ENCODE results near the gene LKAAEAR1.
"Not testable (repeated sequence)": the region's sequence is repeated elsewhere in the genome, so short reads cannot be mapped to it uniquely, and the experiment has no call there.

Gene LKAAEAR1

DNA sequence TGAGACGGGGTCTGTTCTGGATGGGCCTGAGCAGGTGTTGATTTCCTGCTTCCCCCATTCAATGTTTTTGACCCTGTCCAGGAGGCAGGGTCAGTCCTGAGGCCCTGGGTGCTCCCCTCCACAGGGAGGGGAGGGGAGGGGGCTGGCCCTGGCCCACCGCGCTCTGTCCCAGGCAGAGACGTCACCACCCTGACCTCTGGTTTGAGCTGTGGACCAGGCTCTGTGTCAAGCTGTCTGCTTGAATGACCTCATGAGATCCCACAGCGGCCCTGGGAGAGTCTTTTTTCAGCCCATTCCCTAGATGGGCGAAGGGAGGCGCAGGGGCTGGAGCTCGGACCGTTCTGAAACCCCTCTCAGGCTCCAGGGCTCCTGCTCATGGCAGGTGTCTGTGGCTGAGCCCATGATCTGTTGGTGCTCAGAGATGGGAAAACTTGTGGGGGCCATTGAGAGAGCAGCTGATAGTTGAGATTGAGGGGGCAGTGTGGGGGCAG, 8.9 kb upstream of the LKAAEAR1 start:
- no peak for DNase-seq (ENCODE audit: low read depth)
- TF ChIP-seq, protein P1, sequence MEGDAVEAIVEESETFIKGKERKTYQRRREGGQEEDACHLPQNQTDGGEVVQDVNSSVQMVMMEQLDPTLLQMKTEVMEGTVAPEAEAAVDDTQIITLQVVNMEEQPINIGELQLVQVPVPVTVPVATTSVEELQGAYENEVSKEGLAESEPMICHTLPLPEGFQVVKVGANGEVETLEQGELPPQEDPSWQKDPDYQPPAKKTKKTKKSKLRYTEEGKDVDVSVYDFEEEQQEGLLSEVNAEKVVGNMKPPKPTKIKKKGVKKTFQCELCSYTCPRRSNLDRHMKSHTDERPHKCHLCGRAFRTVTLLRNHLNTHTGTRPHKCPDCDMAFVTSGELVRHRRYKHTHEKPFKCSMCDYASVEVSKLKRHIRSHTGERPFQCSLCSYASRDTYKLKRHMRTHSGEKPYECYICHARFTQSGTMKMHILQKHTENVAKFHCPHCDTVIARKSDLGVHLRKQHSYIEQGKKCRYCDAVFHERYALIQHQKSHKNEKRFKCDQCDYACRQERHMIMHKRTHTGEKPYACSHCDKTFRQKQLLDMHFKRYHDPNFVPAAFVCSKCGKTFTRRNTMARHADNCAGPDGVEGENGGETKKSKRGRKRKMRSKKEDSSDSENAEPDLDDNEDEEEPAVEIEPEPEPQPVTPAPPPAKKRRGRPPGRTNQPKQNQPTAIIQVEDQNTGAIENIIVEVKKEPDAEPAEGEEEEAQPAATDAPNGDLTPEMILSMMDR (conservative IDR thresholded peaks at IDR 0.05; ENCODE audit: low read depth, low read length): no peak
- H3K4me3 ChIP-seq (ENCODE audit: low read depth, low read length): no peak overlapping the region

DNA sequence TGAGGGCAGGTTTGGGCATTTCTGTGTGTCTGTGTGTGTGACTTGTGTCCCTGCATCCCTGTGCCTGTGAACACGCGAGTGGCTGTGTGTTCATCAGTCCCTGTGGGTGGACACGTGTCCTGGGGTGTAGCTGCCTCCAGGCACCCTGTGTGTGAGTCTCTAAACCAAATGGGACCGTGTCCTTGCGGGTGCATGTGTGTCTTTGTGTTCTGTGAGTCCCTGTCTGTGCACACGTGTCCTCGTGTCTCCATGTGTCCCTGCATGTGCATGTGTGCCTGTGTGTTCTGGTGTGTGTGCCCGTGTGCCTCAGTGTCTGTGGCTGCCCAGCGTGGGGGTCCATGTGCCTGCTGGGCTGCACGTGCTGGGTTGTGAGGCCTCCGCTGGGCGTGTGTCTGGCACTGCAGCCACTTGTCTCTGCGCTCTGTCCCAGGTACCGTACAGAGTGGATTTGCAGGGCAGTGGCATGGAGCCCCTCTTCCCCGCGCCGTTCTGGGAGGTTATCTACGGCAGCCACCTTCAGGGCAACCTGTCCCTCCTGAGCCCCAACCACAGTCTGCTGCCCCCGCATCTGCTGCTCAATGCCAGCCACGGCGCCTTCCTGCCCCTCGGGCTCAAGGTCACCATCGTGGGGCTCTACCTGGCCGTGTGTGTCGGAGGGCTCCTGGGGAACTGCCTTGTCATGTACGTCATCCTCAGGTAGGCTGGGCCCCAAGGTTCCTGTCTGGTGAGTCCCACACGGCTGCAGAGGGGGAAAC, 8.2 kb upstream of the LKAAEAR1 start:
- no peak for DNase-seq (ENCODE audit: low read depth)
- TF ChIP-seq, protein P1 (conservative IDR thresholded peaks at IDR 0.05; ENCODE audit: low read depth, low read length): no peak
- H3K4me3 ChIP-seq (ENCODE audit: low read depth, low read length): no peak overlapping the region

DNA sequence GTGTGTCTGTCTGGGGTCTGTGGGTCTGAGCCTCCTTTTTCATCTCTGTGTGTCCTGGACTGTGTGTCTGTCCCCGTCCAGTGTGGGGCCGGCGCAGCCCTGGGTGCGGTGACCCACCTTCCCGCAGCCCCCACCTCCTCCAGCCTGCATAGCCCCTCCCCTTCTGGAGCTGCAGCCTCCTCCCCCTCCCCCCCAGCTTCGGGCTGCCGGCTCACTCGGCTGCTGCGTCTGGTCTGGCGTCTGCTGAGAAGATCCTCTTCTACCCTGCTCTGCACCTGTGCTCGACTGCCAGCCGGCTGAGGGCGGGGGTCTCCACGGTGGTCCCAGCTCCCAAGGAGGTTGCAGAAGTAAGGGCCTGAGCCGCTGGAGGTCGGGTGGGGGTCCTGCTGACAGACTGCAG, 7.6 kb upstream of the LKAAEAR1 start:
- TF ChIP-seq, protein P1 (conservative IDR thresholded peaks at IDR 0.05; ENCODE audit: low read depth, low read length): no peak
- no peak for DNase-seq (ENCODE audit: low read depth)
- no peak overlapping the region for H3K4me3 ChIP-seq (ENCODE audit: low read depth, low read length)

DNA sequence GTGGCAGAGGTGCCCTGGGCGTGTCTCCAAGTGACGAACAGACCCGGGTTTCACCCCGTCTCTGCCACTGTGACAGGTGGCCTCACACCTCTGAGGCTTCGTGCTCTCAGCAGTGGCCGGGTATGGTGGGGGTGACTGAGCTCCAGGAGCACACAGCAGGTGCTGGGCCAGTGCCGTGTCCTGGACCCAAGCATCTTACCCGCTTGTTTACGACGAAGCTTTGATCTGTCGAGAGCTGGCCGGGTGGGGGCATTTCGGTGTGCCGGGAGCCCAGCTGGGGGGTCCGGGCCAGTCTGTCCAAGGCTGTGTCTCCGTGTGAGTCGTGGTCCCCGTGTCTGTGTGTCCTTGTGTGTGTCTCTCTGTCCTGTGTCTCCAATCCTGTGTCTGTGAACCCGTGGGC, 7.1 kb upstream of the LKAAEAR1 start:
- TF ChIP-seq, protein P1 (conservative IDR thresholded peaks at IDR 0.05; ENCODE audit: low read depth, low read length): no peak
- DNase-seq (ENCODE audit: low read depth): no peak
- no peak overlapping the region for H3K4me3 ChIP-seq (ENCODE audit: low read depth, low read length)

DNA sequence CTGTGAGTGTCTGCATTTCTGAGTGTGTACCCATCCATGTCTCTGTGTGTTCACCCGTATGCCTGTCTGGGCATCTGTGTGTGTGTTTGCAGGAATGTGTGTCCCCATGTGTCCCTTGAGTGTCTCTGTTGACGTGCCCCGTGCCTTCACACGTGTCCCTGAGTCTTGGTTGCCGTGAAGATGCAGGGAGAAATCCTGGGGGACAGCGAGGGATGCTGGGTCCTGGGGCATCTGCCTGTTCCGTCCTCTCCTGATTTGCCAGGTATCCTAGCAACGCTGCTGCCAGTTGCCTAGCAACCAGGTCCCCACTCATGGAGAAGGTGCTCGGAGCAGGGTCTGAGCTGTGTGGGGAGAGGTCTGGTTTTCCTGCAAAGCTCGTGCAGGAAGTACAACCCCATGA, 6.0 kb upstream of the LKAAEAR1 start:
- no peak for DNase-seq (ENCODE audit: low read depth)
- TF ChIP-seq, protein P1 (conservative IDR thresholded peaks at IDR 0.05; ENCODE audit: low read depth, low read length): no peak
- no peak overlapping the region for H3K4me3 ChIP-seq (ENCODE audit: low read depth, low read length)

DNA sequence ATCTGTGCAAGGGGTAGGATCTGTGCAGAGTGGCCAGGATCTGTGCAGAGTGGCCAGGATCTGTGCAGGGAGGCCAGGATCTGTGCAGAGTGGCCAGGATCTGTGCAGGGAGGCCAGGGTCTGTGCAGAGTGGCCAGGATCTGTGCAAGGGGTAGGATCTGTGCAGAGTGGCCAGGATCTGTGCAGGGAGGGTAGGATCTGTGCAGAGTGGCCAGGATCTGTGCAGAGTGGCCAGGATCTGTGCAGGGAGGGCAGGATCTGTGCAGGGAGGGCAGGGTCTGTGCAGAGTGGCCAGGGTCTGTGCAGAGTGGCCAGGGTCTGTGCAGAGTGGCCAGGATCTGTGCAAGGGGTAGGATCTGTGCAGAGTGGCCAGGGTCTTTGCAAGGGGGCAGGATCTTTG, 4.4 kb upstream of the LKAAEAR1 start:
- not testable (repeated sequence) for DNase-seq (ENCODE audit: low read depth)

DNA sequence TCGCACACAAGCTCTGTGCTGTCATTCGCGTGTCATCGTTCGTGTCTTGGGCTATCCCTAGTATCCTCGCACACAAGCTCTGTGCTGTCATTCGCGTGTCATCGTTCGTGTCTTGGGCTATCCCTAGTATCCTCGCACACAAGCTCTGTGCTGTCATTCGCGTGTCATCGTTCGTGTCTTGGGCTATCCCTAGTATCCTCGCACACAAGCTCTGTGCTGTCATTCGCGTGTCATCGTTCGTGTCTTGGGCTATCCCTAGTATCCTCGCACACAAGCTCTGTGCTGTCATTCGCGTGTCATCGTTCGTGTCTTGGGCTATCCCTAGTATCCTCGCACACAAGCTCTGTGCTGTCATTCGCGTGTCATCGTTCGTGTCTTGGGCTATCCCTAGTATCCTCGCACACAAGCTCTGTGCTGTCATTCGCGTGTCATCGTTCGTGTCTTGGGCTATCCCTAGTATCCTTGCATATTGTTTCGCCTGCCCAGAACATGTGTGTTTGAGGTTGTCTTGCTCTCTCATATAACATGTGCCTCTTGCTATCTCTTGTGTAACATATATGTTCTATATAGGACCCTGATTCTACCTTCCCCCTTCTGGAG, 3.1 kb upstream of the LKAAEAR1 start:
- not testable (repeated sequence) for H3K4me3 ChIP-seq (ENCODE audit: low read depth, low read length); DNase-seq (ENCODE audit: low read depth)

More for the DNA sequence above, 4.4 kb upstream of the LKAAEAR1 start:
- H3K4me3 ChIP-seq (ENCODE audit: low read depth, low read length): not testable (repeated sequence)

DNA sequence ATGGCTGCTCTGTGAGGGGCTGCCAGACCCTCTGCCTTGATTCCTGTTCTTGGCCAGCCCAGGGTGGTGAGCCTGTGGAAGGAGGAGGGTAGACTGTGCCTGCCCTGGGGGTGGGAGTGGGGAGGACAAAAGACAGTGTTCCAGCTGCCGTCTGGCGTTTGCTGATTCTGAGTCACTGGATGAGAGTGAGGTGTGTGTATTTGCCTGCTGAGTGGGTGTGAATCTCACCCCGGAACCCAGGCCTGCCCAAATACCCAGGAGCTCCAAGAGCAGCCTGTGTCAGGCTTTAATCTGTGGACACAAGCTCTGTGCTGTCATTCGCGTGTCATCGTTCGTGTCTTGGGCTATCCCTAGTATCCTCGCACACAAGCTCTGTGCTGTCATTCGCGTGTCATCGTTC, 2.6 kb upstream of the LKAAEAR1 start:
- no peak for DNase-seq (ENCODE audit: low read depth)
- TF ChIP-seq, protein P1 (conservative IDR thresholded peaks at IDR 0.05; ENCODE audit: low read depth, low read length): no peak
- no peak overlapping the region for H3K4me3 ChIP-seq (ENCODE audit: low read depth, low read length)
